HG02973 (cell line): ENCODE results near the gene VASH2.
"Not testable (repeated sequence)": the region's sequence is repeated elsewhere in the genome, so short reads cannot be mapped to it uniquely, and the experiment has no call there.

Experiments used
- ATAC-seq: cut with Tn5 transposase; IDR thresholded peaks from one replicate; pipeline ENCODE4 v1.9.1; 2021; ENCODE audit warnings: moderate library complexity; ENCODE audit not compliant: unreplicated experiment

The VASH2 gene

GRCh38 chr1:212954514-212954913 is 4.2 kb downstream of the VASH2 start:
- no peak for ATAC-seq

- no peak for ATAC-seq
Measured at GRCh38 chr1:212955098-212955497, 4.8 kb downstream of the VASH2 start.

GRCh38 chr1:212955961-212956620 is 5.8 kb downstream of the VASH2 start:
- ATAC-seq, result no peak

GRCh38 chr1:212957546-212957945 is 7.2 kb downstream of the VASH2 start:
- no peak for ATAC-seq

- no peak for ATAC-seq
Measured at GRCh38 chr1:212958175-212958574, 7.8 kb downstream of the VASH2 start.

GRCh38 chr1:212959266-212960220 is 9.2 kb downstream of the VASH2 start:
- peak; percentile 82 for ATAC-seq

GRCh38 chr1:212960932-212961331 is 10.6 kb downstream of the VASH2 start:
- ATAC-seq, result no peak

GRCh38 chr1:212962509-212962908 is 12.2 kb downstream of the VASH2 start:
- ATAC-seq, result no peak

- ATAC-seq, result no peak
Measured at GRCh38 chr1:212964102-212964501, 13.8 kb downstream of the VASH2 start.

- not testable (repeated sequence) for ATAC-seq
Measured at GRCh38 chr1:212964993-212965392, 14.7 kb downstream of the VASH2 start.

- ATAC-seq, result no peak
Measured at GRCh38 chr1:212966616-212967015, 16.3 kb downstream of the VASH2 start.

GRCh38 chr1:212967801-212968200 is 17.5 kb downstream of the VASH2 start:
- ATAC-seq, result no peak

GRCh38 chr1:212968368-212968863 is 18.1 kb downstream of the VASH2 start:
- no peak for ATAC-seq

GRCh38 chr1:212970085-212970484 is 19.7 kb downstream of the VASH2 start:
- no peak for ATAC-seq

- ATAC-seq, result no peak
Measured at GRCh38 chr1:212971312-212971711, 21.0 kb downstream of the VASH2 start.

GRCh38 chr1:212973426-212973825 is 23.1 kb downstream of the VASH2 start:
- ATAC-seq, result no peak

GRCh38 chr1:212973899-212974298 is 23.6 kb downstream of the VASH2 start:
- no peak for ATAC-seq

- ATAC-seq, result no peak
Measured at GRCh38 chr1:212974711-212975110, 24.4 kb downstream of the VASH2 start.

- ATAC-seq, result no peak
Measured at GRCh38 chr1:212975111-212975918, 25.0 kb downstream of the VASH2 start.

- no peak for ATAC-seq
Measured at GRCh38 chr1:212976586-212976985, 26.2 kb downstream of the VASH2 start.
